NCI-H82 treated with DMSO at 0.1 percent for 48 hours (cell line): ENCODE data around the gene FAM169A.
"Not testable (repeated sequence)": the region's sequence is repeated elsewhere in the genome, so short reads cannot be mapped to it uniquely, and the experiment has no call there.

Source experiments
- DNase-seq: peaks from one replicate; lab custom pipeline; 2025; ENCODE audit not compliant: unreplicated experiment; lab: John Stamatoyannopoulos, UW

FAM169A gene

GRCh38 chr5:74865804-74866595 lies at the start of gene FAM169A:
FAM169A (minus strand) TSS chr5:74866387; CDS start chr5:74841676, 24,711 bp downstream.
- no peak for DNase-seq

- DNase-seq: no peak
These were observed 49.3 kb upstream of the FAM169A start for GRCh38 chr5:74915488-74915887.

GRCh38 chr5:74911421-74911820 lies 45.2 kb upstream of the FAM169A start:
- not testable (repeated sequence) for DNase-seq

- DNase-seq: not testable (repeated sequence)
These were observed 43.7 kb upstream of the FAM169A start for GRCh38 chr5:74909888-74910287.

- DNase-seq: not testable (repeated sequence)
These were observed 42.0 kb upstream of the FAM169A start for GRCh38 chr5:74908237-74908636.

- not testable (repeated sequence) for DNase-seq
These were observed 38.5 kb upstream of the FAM169A start for GRCh38 chr5:74904713-74905112.

GRCh38 chr5:74903165-74903787 lies 37.1 kb upstream of the FAM169A start:
- no peak for DNase-seq

GRCh38 chr5:74897049-74897448 lies 30.9 kb upstream of the FAM169A start:
- no peak for DNase-seq

- DNase-seq: no peak
These were observed 29.7 kb upstream of the FAM169A start for GRCh38 chr5:74895906-74896305.

- DNase-seq: no peak
These were observed 28.2 kb upstream of the FAM169A start for GRCh38 chr5:74894351-74894750.

GRCh38 chr5:74892921-74893320 lies 26.7 kb upstream of the FAM169A start:
- no peak for DNase-seq

GRCh38 chr5:74889523-74890105 lies 23.4 kb upstream of the FAM169A start:
- no peak for DNase-seq

- no peak for DNase-seq
These were observed 21.9 kb upstream of the FAM169A start for GRCh38 chr5:74888117-74888516.

GRCh38 chr5:74885170-74885569 lies 19.0 kb upstream of the FAM169A start:
- DNase-seq: peak; percentile 18

GRCh38 chr5:74882379-74883134 lies 16.4 kb upstream of the FAM169A start:
- DNase-seq: not testable (repeated sequence)

GRCh38 chr5:74877624-74878304 lies 11.6 kb upstream of the FAM169A start:
- DNase-seq: no peak

GRCh38 chr5:74875994-74876791 lies 10.0 kb upstream of the FAM169A start:
- DNase-seq: no peak

GRCh38 chr5:74873525-74874249 lies 7.5 kb upstream of the FAM169A start:
- DNase-seq: no peak
